Measurements from ENCODE around the gene ZMYND8. TPM values are rescaled to one million over a fixed set of nuclear protein-coding genes. Genes with fewer than 3 reads are reported as not detected.

Gene ZMYND8
- total RNA-seq, 2 experiments from 2014 or later: 33.0 to 34.3 TPM

DNA sequence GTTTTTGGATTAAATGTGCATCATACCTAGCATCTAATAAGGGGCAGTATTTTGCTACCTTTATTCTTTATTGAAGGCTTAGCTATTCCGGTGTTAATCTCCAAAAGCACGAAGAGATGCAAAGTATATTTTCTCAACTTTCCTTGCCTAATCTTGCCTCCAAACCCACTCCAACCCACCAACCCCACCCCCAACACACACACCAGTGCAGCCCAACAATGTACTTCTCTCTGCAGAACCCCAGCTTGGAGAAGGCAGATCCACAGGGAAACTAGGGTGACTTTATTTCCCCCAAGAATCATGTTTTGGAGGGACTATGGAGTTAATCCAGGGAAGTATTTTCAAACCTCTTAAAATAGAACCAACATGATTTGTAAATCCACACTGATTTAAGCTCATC is 73.6 kb downstream of the ZMYND8 start:
- Mint-ChIP-seq H3K4me1 (ENCODE audit: low read depth) (no peaks in the 10 kb centered on the region), H3K36me3 (ENCODE audit: low read depth) (peaks cover 88% of the 10 kb centered on the region), H3K27me3 (no peaks in the 10 kb centered on the region), H3K27ac (no peak overlapping the region), H3K9me3 (no peaks in the 10 kb centered on the region), H3K4me3 (no peak overlapping the region)
- Histone ChIP-seq H3K27me3 (ENCODE audit: control insufficient read depth in 1 of 2, insufficient read depth in 2 of 2, low read length in 2 of 2) (no peaks in the 10 kb centered on the region), H3K27ac (ENCODE audit: low read depth in 1 of 2, low read length in 2 of 2) (no peak overlapping the region), H3K36me3 (ENCODE audit: insufficient read depth, low read length) (peaks cover 82% of the 10 kb centered on the region), H3K4me1 (ENCODE audit: insufficient read depth, low read length) (no peaks in the 10 kb centered on the region), H3K4me3 (ENCODE audit: low read length) (no peak overlapping the region), H3K9me3 (ENCODE audit: control insufficient read depth in 1 of 2, insufficient read depth in 1 of 2, low read length in 2 of 2) (no peaks in the 10 kb centered on the region)
- intact Hi-C loops (cut with DNase I, micrococcal nuclease): no loop called here
- DNase-seq (no peak), ATAC-seq (ENCODE audit: poor library complexity) (no peak)
- TF ChIP-seq, protein P1, sequence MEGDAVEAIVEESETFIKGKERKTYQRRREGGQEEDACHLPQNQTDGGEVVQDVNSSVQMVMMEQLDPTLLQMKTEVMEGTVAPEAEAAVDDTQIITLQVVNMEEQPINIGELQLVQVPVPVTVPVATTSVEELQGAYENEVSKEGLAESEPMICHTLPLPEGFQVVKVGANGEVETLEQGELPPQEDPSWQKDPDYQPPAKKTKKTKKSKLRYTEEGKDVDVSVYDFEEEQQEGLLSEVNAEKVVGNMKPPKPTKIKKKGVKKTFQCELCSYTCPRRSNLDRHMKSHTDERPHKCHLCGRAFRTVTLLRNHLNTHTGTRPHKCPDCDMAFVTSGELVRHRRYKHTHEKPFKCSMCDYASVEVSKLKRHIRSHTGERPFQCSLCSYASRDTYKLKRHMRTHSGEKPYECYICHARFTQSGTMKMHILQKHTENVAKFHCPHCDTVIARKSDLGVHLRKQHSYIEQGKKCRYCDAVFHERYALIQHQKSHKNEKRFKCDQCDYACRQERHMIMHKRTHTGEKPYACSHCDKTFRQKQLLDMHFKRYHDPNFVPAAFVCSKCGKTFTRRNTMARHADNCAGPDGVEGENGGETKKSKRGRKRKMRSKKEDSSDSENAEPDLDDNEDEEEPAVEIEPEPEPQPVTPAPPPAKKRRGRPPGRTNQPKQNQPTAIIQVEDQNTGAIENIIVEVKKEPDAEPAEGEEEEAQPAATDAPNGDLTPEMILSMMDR (IDR thresholded peaks at IDR 0.05): no peak
- POLR2A ChIA-PET: no interaction called here
- CTCF ChIA-PET: interaction anchor here (0.9 to 1.6 kb wide), 2 partner anchors 10 to 101 kb away, joined by 3 to 4 read pairs; no protein-coding TSS in a partner anchor

DNA sequence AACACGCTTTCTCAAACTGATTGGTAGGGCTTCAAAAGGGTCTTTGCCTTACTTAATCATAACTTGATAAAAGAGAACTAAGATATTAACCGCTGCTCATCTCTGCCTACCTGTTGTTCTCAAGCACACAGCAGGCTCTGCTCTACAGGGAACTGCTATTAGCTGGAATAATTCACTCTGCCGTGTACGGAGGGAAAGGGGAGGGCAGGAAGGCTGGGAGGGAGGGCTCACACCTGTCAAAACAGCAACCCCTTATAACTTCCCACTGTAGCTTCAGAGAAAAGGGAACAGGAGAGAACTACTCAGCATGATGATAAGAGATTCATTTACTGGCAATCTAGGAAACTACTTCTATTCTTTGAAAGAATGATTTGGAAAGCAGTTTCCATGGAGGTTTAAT is 75.1 kb downstream of the ZMYND8 start:
- no peaks in the 10 kb centered on the region for H3K27me3 ChIP-seq (ENCODE audit: control insufficient read depth in 1 of 2, insufficient read depth in 2 of 2, low read length in 2 of 2)
- H3K36me3 Mint-ChIP-seq (ENCODE audit: low read depth): peaks cover 86% of the 10 kb centered on the region
- ChIA-PET POLR2A (interaction anchor here (1.2 kb wide), 1 partner anchor 75 kb away, joined by 4 read pairs; the partner anchor contains the start of gene ZMYND8), CTCF (interaction anchor here (1.5 to 1.6 kb wide), 2 partner anchors 8 to 103 kb away, joined by 4 to 5 read pairs; no protein-coding TSS in a partner anchor)
- no peaks in the 10 kb centered on the region for H3K27me3 Mint-ChIP-seq
- intact Hi-C loops (cut with DNase I, micrococcal nuclease): no loop called here
- H3K36me3 ChIP-seq (ENCODE audit: insufficient read depth, low read length): peaks cover 80% of the 10 kb centered on the region
- no peak overlapping the region for H3K27ac ChIP-seq (ENCODE audit: low read depth in 1 of 2, low read length in 2 of 2)
- no peaks in the 10 kb centered on the region for H3K4me1 ChIP-seq (ENCODE audit: insufficient read depth, low read length)
- no peaks in the 10 kb centered on the region for H3K9me3 ChIP-seq (ENCODE audit: control insufficient read depth in 1 of 2, insufficient read depth in 1 of 2, low read length in 2 of 2)
- peaks cover under 1% of the 10 kb centered on the region for H3K4me1 Mint-ChIP-seq (ENCODE audit: low read depth)
- no peak overlapping the region for H3K4me3 ChIP-seq (ENCODE audit: low read length)
- no peak overlapping the region for H3K4me3 Mint-ChIP-seq
- ATAC-seq (ENCODE audit: poor library complexity) (no peak), DNase-seq (no peak)
- TF ChIP-seq, protein P1 (IDR thresholded peaks at IDR 0.05): no peak
- peak overlapping the region; percentile 18 for H3K27ac Mint-ChIP-seq
- H3K9me3 Mint-ChIP-seq: no peaks in the 10 kb centered on the region

DNA sequence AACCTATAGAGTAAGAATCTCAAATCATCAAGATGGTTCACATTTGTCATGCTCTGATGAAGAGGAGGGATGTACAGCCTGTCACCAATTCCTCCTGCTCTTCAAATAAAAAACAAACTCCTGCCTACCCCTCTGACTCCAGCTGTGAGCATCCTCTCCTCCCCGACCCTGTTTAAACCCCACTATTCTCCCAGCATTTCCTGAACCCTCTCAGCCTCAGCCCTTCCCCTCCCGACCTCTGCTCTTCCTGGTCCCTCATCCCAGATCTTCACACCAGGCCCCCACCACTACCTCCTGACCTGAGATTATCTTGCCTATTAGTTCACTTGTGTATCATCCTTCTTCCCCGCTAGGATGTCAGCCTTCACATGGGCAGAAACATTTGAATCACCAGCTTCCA is 75.8 kb downstream of the ZMYND8 start:
- H3K27ac ChIP-seq (ENCODE audit: low read depth in 1 of 2, low read length in 2 of 2): no peak overlapping the region
- H3K9me3 ChIP-seq (ENCODE audit: control insufficient read depth in 1 of 2, insufficient read depth in 1 of 2, low read length in 2 of 2): no peaks in the 10 kb centered on the region
- TF ChIP-seq, protein P1 (IDR thresholded peaks at IDR 0.05): no peak
- POLR2A ChIA-PET: interaction anchor here (1.2 kb wide), 1 partner anchor 76 kb away, joined by 4 read pairs; the partner anchor contains the start of gene ZMYND8
- H3K4me1 ChIP-seq (ENCODE audit: insufficient read depth, low read length): no peaks in the 10 kb centered on the region
- H3K27me3 ChIP-seq (ENCODE audit: control insufficient read depth in 1 of 2, insufficient read depth in 2 of 2, low read length in 2 of 2): no peaks in the 10 kb centered on the region
- H3K27me3 Mint-ChIP-seq: no peaks in the 10 kb centered on the region
- intact Hi-C loops (cut with DNase I, micrococcal nuclease): no loop called here
- H3K4me3 Mint-ChIP-seq: no peak overlapping the region
- DNase-seq (no peak), ATAC-seq (ENCODE audit: poor library complexity) (no peak)
- no peak overlapping the region for H3K4me3 ChIP-seq (ENCODE audit: low read length)
- H3K27ac Mint-ChIP-seq: peak overlapping the region; percentile 18
- no peaks in the 10 kb centered on the region for H3K9me3 Mint-ChIP-seq
- CTCF ChIA-PET: interaction anchor here (0.9 to 1.5 kb wide), 2 partner anchors 103 kb away, joined by 3 to 5 read pairs; no protein-coding TSS in a partner anchor
- H3K36me3 Mint-ChIP-seq (ENCODE audit: low read depth): peaks cover 91% of the 10 kb centered on the region
- H3K4me1 Mint-ChIP-seq (ENCODE audit: low read depth): peaks cover 4% of the 10 kb centered on the region
- H3K36me3 ChIP-seq (ENCODE audit: insufficient read depth, low read length): peaks cover 83% of the 10 kb centered on the region
